NCI-H510A (cell line): ENCODE data around the gene NLGN2.

Source experiments
- DNase-seq: peaks from one replicate; lab custom pipeline; 2025; lab: John Stamatoyannopoulos, UW

NLGN2 gene

DNA sequence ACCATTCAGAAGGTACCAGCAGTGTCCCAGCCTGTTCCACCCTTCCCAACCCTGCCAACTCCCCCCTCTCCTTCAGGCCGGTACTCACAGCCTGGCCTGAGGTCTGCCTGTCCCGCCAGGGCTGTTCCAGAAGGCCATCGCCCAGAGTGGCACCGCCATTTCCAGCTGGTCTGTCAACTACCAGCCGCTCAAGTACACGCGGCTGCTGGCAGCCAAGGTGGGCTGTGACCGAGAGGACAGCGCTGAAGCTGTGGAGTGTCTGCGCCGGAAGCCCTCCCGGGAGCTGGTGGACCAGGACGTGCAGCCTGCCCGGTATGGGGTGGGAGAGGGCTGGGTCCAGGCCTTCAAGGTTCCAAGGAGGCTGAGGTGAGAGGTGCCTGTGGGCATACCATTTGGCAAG lies 7.2 kb downstream of the NLGN2 start:
- DNase-seq: no peak

GRCh38 chr17:7415784-7416183 lies 8.1 kb downstream of the NLGN2 start:
- DNase-seq: no peak

GRCh38 chr17:7416323-7416722 lies 8.7 kb downstream of the NLGN2 start:
- DNase-seq: no peak

DNA sequence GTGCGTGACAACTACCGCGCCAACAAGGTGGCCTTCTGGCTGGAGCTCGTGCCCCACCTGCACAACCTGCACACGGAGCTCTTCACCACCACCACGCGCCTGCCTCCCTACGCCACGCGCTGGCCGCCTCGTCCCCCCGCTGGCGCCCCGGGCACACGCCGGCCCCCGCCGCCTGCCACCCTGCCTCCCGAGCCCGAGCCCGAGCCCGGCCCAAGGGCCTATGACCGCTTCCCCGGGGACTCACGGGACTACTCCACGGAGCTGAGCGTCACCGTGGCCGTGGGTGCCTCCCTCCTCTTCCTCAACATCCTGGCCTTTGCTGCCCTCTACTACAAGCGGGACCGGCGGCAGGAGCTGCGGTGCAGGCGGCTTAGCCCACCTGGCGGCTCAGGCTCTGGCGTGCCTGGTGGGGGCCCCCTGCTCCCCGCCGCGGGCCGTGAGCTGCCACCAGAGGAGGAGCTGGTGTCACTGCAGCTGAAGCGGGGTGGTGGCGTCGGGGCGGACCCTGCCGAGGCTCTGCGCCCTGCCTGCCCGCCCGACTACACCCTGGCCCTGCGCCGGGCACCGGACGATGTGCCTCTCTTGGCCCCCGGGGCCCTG lies 9.5 kb downstream of the NLGN2 start:
- DNase-seq: no peak

DNA sequence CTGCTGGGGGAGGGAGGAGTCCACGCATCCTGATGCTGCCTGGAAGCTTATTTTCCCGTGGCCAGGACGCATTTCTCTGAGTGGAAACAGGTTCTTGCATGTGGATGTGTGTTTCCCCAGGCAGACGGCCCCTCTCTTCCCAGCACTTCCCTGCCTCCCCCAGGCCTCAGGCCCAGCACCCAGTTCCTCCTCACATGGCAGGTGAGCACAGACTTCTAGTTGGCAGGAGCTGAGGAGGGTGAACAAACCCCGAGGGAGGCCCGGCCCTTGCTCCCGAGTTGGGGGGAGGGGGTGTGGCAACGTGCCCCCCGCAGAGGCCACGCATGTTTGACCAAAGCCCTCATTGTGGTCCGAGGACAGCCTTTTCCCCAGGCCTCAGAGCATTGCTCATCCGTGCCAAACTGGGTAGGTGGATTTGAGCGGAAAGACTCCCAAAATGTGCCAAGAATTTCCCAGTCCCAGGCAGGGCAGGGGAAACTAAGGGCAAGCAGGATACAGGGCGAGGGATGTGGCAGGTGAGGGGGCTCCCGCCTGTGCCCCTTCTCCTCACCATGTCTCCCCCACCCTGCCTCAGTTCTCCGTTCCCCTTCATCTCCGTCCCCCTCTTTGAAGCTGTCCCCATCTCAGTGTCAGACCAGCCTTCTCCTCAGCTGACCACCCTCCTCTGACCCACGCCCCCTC lies 11.0 kb downstream of the NLGN2 start:
- no peak for DNase-seq

DNA sequence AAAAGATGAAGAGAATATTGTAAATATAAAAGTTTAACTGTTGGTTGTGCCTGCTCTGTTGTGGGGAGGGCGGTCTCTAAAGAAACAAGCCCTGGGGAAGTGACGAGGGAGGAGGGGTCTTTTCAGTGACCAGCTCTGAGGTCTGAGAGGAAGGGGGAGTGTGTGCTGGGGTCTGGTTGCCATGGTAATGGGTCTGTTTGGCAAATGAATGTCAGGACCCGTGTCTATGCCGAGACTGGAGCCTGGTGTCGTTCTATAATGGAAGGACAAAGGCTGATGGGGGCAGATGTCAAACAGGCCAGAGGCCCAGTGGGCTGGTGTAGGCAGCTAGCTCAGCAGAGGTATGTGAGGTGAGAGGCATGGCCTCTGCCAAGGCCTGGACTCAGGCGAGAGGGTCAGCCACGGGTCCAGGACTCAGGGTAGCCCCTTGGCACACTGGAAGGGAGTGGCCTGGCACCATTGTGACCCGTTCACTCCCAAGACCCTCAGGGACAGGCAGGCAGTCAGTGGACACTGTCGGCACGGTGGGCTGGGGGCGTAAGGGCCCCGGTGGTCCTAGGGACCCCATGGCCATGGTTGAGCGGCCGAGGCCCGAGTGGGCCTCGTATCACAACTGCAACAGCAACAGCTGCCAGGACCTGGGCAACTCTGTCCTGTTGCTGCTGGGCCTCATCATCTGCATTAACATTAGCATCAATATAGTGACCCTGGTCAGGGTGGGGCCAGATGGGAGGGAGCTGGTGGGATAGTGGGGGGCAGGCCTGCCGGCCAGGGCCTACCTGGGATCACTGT lies 12.4 kb downstream of the NLGN2 start, which contains the start of gene SPEM1:
SPEM1 (plus strand) TSS at position 506 of the 792 bp plus-strand sequence; CDS start at position 567, 61 bp downstream.
- DNase-seq: no peak

DNA sequence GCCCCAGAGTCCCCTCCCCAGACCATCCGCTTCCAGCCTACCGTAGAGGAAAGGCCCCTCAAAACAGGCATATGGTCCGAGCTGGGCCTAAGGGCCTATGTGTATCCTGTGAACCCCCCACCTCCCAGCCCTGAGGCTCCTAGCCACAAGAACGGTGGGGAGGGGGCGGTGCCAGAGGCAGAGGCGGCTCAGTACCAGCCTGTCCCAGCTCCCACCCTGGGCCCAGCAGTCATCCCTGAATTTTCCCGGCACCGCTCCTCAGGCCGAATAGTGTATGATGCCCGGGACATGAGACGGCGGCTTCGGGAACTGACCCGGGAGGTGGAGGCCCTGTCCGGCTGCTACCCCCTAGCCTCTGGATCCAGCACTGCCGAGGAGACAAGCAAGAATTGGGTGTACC lies 13.5 kb downstream of the NLGN2 start:
- no peak for DNase-seq

DNA sequence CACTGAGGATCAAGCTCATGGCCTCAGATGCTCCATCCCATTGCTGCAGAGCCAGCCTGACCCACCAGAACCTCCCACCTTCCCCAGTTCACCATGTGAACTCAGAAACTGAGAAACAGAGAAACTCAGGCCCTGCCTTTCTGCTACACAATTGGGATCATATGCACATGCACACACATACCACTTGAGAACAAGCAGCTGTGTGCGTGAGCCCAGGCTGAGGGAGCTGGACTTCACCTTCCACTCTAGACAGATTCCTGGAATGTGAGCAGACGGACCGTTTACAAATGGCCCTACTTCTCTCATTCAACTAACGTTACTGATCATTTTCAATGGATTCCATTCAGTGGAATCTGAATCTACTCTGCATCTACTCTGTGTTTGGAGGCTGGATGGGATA lies 16.0 kb downstream of the NLGN2 start:
- peak; percentile 5 for DNase-seq

- DNase-seq: no peak
Observed at GRCh38 chr17:7425316-7425715, 17.7 kb downstream of the NLGN2 start, which contains the start of gene SPEM2. Gene SPEM2 (plus strand): TSS chr17:7425616. CDS start chr17:7425689, 73 bp downstream.

DNA sequence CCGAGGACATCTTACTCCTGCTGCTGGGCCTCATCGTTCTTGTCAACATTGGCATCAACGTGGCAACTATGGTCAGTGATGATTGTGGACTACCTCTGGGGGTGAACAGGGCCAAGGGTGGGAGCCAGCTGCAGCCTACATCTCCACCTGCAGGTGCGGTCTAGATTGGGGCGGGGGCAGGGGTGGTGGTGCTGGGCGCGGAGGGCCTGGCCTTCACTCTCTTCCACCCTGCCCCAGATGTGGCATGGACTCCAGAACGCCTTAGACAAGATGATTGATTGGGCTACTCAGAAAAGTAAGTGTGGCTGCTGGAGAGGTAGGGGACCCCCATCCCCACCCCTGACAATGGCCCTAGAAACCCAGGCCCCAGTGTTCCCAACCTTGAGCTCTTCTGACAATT lies 18.1 kb downstream of the NLGN2 start:
- no peak for DNase-seq

DNA sequence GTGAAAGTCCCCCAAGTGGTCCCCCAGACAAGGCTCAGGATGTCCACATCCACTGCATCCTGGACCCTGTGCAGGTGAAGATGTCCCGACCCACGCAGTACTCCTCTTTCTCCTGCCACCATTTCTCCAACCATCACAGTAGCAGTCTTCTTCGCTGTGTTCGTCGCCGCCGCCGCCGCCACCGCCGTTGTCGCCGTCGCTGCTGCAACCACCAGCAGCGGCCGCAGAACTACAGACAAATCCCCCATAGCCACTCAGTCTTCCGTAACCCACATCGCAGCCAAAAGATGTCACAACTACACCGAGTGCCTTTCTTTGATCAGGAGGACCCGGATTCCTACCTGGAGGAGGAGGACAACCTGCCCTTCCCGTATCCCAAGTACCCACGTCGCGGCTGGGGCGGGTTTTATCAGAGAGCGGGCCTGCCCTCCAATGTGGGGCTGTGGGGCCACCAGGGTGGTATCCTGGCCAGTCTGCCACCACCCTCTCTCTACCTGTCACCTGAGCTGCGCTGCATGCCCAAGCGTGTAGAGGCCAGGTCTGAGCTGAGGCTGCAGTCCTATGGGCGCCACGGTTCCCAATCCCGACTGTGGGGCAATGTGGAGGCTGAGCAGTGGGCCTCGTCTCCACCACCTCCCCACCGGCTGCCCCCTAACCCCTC lies 18.7 kb downstream of the NLGN2 start:
- DNase-seq: no peak

DNA sequence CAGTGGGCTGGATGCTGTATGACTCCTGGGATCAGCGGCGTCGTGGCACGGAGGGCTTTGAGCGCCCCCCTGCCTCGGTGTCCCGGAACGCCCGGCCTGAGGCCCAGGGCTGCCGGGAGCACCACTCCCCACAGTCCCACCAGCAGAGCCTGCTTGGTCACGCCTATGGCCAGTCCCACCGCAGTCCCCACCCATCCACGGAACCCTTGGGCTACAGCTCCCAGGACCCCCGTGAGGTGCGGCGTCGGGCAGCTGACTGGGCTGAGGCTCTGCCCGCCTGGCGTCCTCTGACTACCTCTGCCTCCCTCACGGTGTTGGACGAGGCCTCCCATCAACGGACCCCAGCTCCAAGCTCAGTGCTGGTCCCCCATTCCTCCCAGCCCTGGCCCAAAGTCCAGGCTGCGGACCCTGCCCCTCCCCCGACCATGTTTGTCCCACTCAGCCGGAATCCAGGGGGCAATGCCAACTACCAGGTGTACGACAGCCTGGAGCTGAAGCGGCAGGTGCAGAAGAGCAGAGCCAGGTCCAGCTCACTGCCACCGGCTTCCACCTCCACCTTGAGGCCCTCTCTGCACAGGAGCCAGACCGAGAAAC lies 19.3 kb downstream of the NLGN2 start:
- DNase-seq: no peak

DNA sequence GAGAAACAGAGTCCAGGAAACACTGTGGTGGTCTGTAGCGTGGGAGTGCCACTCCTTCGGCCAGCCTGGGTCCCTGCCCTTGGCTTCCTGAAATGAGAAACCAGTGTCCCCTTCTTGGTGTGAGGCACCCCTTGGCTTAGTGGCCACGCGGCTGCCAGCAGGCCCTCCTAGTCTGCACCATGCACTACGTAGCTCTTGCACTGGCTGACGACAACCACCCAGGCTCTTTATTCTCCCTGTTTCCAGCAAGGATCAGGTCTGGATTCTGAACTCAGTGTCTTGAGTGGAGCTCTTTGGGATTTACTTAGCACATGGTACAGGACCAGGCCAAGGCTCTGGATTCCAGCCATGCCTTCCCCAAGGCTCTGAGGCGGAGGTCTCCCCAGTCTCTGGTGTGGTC lies 19.9 kb downstream of the NLGN2 start:
- no peak for DNase-seq

DNA sequence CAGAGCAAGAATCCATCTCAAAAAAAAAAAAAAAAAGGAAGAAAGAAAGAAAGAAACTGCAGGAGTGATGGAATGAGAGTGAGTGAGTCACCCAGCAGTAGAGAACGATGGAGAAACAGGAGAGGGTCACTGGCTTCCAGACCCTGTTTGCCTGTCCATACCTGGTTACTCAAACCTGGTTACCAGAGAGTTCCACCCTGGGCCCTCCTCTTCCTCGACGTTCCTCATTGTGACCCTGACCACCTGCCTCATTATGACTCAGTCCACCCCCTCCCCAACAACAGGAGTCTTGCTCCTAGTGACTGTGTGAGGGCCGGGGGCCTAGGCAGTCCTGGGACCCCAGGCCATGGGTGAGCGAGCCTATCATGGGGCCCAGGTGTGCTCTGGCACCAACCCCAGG lies 20.9 kb downstream of the NLGN2 start, which contains the start of gene SPEM3:
SPEM3 (plus strand) TSS at position 301 of the 400 bp plus-strand sequence; CDS start at position 347, 46 bp downstream.
- no peak for DNase-seq

DNA sequence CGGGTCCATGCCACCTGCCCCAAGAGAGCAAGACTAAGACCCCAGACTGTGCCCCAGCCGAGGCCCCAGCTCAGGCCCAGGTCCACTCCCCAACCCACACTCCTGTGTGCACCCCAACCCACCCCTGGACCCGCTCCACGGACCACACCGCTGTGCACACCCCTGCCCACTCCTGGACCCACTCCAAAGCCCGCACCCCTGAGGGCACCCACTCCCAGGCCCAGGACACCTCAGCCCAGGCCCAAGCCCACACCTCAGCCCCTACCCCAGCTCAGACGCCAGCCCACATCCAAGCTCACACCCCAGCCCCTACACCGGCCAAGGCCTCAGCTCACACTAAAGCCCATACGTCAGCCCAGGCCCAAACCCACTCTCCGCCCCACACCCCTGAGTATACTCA lies 22.1 kb downstream of the NLGN2 start:
- DNase-seq: no peak

DNA sequence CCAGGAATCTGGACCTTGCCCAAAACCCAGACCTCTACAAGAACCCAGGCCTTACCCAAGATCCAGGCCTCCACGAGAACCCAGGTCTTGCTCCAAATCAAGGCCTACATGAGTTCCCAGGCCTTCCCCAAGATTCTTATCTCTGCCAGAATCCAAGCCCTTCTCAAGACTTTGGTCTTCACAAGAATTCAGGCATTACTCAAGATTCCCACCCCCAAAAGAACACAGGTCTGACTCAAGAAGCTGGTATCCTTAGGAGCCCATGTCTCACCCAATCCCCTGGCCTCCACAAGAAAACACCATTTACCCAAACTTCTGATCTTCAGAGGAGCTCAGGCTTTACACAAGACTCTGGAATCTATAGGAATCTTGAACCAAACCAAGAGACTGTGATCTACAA lies 23.6 kb downstream of the NLGN2 start:
- no peak for DNase-seq

DNA sequence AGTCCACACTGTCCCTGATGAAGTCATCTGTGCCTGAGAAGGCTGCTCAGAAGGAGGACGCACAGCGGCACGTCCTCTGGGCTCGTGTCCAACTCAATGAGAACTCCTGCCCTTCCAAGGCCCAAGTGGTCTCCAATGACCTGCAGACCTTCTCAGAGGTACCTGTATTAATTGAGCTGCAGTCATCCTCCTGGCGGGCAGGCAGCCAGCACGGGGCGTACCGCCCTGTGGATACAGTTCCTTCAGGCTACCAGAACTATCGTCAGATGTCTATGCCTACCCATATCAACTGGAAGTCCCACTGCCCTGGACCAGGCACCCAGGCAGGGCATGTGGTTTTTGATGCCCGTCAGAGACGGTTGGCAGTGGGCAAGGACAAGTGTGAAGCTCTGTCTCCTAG lies 24.7 kb downstream of the NLGN2 start:
- DNase-seq: no peak

GRCh38 chr17:7435676-7436555 lies 28.3 kb downstream of the NLGN2 start:
- peak; percentile 39 for DNase-seq

GRCh38 chr17:7436556-7437368 lies 29.1 kb downstream of the NLGN2 start:
- peak; percentile 53 for DNase-seq

- DNase-seq: no peak
Observed at GRCh38 chr17:7437369-7437863, 29.8 kb downstream of the NLGN2 start.
